Retinal pigment epithelial cell (primary cell): ENCODE measurements around the gene AK5.

Source experiments
- DNase-seq: peaks from one replicate; pipeline ENCODE4 v3.0.0-alpha.2; 2010; ENCODE audit warnings: low read depth
- H3K4me3 ChIP-seq: 2 replicates; pipeline ENCODE4 v1.5.1; 2011; ENCODE audit warnings: mild to moderate bottlenecking, low read length, control low read depth, moderate library complexity
- TF ChIP-seq, protein P1 (sequence below): conservative IDR thresholded peaks from 2 replicates; pipeline ENCODE4 v1.5.1; 2011; ENCODE audit warnings: low read depth, low read length, control low read depth, inconsistent platforms

AK5 gene

GRCh38 chr1:77468949-77469710 lies 187.3 kb downstream of the AK5 start:
- DNase-seq = no peak
- TF ChIP-seq, protein P1, sequence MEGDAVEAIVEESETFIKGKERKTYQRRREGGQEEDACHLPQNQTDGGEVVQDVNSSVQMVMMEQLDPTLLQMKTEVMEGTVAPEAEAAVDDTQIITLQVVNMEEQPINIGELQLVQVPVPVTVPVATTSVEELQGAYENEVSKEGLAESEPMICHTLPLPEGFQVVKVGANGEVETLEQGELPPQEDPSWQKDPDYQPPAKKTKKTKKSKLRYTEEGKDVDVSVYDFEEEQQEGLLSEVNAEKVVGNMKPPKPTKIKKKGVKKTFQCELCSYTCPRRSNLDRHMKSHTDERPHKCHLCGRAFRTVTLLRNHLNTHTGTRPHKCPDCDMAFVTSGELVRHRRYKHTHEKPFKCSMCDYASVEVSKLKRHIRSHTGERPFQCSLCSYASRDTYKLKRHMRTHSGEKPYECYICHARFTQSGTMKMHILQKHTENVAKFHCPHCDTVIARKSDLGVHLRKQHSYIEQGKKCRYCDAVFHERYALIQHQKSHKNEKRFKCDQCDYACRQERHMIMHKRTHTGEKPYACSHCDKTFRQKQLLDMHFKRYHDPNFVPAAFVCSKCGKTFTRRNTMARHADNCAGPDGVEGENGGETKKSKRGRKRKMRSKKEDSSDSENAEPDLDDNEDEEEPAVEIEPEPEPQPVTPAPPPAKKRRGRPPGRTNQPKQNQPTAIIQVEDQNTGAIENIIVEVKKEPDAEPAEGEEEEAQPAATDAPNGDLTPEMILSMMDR = no peak
- no peak overlapping the region for H3K4me3 ChIP-seq

- no peak overlapping the region for H3K4me3 ChIP-seq
- no peak for DNase-seq
- TF ChIP-seq, protein P1 = no peak
Measured at GRCh38 chr1:77471691-77472090, 189.9 kb downstream of the AK5 start.

- no peak overlapping the region for H3K4me3 ChIP-seq
- peak; percentile 73 for DNase-seq
- TF ChIP-seq, protein P1 = no peak
Measured at GRCh38 chr1:77473690-77474089, 191.9 kb downstream of the AK5 start.

- no peak for DNase-seq
- H3K4me3 ChIP-seq = no peak overlapping the region
- TF ChIP-seq, protein P1 = no peak
Measured at GRCh38 chr1:77475641-77476040, 193.8 kb downstream of the AK5 start.

DNA sequence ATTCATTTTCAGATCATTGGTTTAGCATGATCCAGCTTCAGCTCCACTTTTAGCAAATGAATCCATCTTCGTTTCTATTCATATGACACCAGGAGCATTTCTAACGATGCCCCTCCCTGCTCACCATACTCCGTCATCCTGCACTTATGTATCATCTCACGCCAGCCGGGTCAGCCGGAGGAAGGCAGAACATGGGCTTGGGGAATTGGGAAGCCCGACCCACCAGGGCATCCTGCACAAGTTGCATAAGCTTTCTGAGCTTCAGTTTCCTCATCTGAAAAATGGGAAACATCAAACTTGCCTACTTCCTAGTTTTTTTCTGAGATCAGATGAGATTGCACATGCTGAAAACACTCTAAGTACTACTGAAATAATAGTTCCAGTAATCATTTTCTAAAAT lies 194.7 kb downstream of the AK5 start:
- no peak overlapping the region for H3K4me3 ChIP-seq
- DNase-seq = no peak
- TF ChIP-seq, protein P1 = no peak

GRCh38 chr1:77484334-77484733 lies 202.5 kb downstream of the AK5 start:
- TF ChIP-seq, protein P1 = no peak
- DNase-seq = no peak
- H3K4me3 ChIP-seq = no peak overlapping the region

DNA sequence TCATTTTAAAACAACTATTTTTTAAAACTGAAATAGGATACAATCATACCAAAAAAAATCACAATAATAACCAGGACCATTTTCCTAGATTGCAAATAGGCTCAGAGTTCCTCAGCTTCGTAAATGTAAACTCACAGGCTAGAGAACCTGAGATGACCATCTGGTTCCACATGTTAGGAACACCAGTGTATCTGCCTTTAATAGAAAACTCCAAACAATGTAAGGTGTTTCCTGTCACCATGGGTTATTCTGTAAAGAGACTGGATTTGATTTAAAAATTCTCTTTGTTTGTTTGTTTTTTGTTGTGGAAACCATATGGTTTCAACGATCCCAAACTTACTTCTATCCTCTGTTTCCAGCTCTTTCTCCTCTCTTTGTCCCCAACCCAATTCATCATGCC lies 203.1 kb downstream of the AK5 start:
- TF ChIP-seq, protein P1 = no peak
- H3K4me3 ChIP-seq = no peak overlapping the region
- DNase-seq = no peak
